IgD-negative memory B cell (primary cell): ENCODE measurements around the gene PRTG. TPM values are rescaled to one million over a fixed set of nuclear protein-coding genes. Genes with fewer than 3 reads are reported as not detected.
"Not testable (repeated sequence)": the region's sequence is repeated elsewhere in the genome, so short reads cannot be mapped to it uniquely, and the experiment has no call there.

Experiments used
- H3K27ac Mint-ChIP-seq, 3 donors: one replicate each; pipeline ENCODE4 v1.8.0; 2020 to 2022; ENCODE audit warnings: mild to moderate bottlenecking in 3 of 3, mixed read lengths in 3 of 3, moderate library complexity in 1 of 3
- H3K27me3 Mint-ChIP-seq: one replicate; pipeline ENCODE4 v1.8.0; 2021; ENCODE audit warnings: mixed read lengths
- H3K36me3 Mint-ChIP-seq: one replicate; pipeline ENCODE4 v1.8.0; 2020; ENCODE audit warnings: mild to moderate bottlenecking, mixed read lengths
- H3K4me1 Mint-ChIP-seq, 3 donors: one replicate each; pipeline ENCODE4 v1.8.0; 2020 to 2022; ENCODE audit warnings: mixed read lengths in 3 of 3, mild to moderate bottlenecking in 1 of 3
- H3K4me3 Mint-ChIP-seq, 4 donors: one replicate each; pipeline ENCODE4 v1.8.0; 2020 to 2022; ENCODE audit warnings: mild to moderate bottlenecking in 4 of 4, mixed read lengths in 4 of 4, moderate library complexity in 3 of 4
- H3K9me3 Mint-ChIP-seq, 3 donors: one replicate each; pipeline ENCODE4 v1.8.0; 2020 to 2021; ENCODE audit warnings: mixed read lengths in 3 of 3, mild to moderate bottlenecking in 1 of 3
- polyA plus RNA-seq: library from polyadenylated mRNA; unstranded; fragments of 300-500 nt; fragmentation: Illumina TruSeq; gene quantifications from one replicate; pipeline ENCODE4 v1.2.3, GENCODE V29; 2021

Gene PRTG, protein sequence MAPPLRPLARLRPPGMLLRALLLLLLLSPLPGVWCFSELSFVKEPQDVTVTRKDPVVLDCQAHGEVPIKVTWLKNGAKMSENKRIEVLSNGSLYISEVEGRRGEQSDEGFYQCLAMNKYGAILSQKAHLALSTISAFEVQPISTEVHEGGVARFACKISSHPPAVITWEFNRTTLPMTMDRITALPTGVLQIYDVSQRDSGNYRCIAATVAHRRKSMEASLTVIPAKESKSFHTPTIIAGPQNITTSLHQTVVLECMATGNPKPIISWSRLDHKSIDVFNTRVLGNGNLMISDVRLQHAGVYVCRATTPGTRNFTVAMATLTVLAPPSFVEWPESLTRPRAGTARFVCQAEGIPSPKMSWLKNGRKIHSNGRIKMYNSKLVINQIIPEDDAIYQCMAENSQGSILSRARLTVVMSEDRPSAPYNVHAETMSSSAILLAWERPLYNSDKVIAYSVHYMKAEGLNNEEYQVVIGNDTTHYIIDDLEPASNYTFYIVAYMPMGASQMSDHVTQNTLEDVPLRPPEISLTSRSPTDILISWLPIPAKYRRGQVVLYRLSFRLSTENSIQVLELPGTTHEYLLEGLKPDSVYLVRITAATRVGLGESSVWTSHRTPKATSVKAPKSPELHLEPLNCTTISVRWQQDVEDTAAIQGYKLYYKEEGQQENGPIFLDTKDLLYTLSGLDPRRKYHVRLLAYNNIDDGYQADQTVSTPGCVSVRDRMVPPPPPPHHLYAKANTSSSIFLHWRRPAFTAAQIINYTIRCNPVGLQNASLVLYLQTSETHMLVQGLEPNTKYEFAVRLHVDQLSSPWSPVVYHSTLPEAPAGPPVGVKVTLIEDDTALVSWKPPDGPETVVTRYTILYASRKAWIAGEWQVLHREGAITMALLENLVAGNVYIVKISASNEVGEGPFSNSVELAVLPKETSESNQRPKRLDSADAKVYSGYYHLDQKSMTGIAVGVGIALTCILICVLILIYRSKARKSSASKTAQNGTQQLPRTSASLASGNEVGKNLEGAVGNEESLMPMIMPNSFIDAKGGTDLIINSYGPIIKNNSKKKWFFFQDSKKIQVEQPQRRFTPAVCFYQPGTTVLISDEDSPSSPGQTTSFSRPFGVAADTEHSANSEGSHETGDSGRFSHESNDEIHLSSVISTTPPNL
- not detected for polyA plus RNA-seq

DNA sequence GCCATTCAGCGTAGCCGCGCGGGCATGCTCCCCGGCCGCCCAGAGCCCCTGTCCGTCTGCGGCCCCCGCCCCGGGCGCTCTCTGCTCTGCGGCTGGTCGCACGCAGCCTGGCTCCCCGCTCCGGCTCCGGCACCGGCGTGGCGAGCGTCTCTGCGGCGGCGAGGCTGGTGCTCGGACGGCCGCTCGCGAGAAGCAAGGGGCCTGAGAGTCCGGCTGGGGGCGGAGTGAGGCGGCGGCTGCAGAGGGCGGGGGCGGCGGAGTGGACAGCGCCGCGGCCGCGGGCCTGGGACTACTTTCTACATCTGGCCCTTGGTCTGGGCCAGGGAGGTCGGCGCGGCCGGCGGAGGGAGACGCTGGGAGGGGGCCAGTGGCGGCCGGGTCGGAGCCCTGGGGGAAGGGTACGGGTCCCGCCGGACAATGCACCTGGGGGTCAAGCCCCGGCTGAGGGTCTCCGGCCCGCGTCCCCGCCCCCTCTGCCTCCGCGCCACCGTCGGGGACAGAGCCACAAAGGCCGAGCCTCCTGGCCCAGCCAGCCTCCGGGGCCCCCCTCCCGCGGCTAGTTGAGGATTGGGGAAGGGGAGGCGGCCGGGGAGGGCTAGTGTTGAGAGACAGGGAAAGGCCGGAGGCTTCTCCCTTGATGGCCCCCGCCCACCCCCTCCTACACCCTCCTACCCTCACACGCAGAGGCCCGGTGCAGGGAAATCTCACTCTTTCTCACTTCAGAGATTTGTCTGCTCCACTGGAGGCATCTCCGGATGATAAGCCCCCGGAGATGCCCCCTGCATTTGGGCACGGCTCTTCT lies at the start of gene PRTG:
PRTG (minus strand) TSS at position 226 of the 802 bp plus-strand sequence; CDS start at position 5, 221 bp downstream.
- Mint-ChIP-seq H3K27me3 (peaks cover 20% of the 10 kb centered on the region), H3K36me3 (no peaks in the 10 kb centered on the region), H3K4me3 (peak within 1 kb of the TSS; percentile 71 to 87 (median 78)), H3K4me1 (no peaks in the 10 kb centered on the region), H3K27ac (no peak within 1 kb of the TSS), H3K9me3 (no peaks in the 10 kb centered on the region)

DNA sequence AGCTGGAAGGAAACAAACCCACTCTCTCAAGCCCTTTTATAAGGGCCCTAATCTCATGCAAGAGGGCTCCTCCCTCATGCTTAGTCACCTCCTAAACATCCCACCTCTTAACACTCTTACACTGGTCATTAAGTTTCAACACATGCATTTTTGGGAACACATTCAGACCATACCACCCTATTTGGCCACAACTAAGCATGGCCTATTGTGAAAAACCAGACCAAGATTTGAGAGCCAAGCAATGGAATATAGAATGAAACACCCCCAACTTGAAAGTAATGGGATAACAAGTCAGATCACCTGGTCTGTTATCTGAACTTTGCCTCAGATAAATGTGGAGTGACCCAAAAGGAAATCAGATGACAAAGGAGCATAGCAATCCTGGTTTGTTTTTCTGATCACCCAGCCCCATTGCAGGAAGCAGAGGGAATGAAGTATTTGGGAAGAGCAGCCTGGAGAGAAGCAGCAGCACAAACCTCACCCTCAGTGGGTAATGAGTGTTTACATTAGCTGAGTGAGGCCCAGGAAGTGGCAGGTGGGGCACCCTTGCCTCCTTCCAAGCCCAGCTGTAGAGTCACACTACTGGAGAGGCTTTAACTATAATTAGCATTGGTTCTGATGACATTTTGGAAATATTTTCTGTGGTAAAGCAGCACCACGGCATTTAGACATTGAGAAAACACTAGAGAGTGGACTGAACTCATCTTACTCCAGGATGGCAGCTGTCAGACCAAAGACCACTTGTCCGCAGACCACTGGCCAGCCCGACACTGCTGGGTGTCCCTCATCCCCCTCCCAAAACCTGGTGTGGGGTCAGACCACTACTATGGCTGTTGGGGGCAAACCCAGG lies 48.8 kb upstream of the PRTG start:
- no peak overlapping the region for H3K27ac Mint-ChIP-seq
- H3K9me3 Mint-ChIP-seq = peaks cover 2 to 19% (median 13%) of the 10 kb centered on the region in 3 donors
- H3K4me1 Mint-ChIP-seq = no peaks in the 10 kb centered on the region
- H3K36me3 Mint-ChIP-seq = peaks cover under 1% of the 10 kb centered on the region
- H3K27me3 Mint-ChIP-seq = peaks cover 9% of the 10 kb centered on the region
- no peak overlapping the region for H3K4me3 Mint-ChIP-seq

- Mint-ChIP-seq H3K4me3 (no peak overlapping the region), H3K27ac (no peak overlapping the region), H3K4me1 (no peaks in the 10 kb centered on the region), H3K27me3 (peaks cover 6% of the 10 kb centered on the region), H3K9me3 (peaks cover 0 to 13% (median 2%) of the 10 kb centered on the region in 3 donors), H3K36me3 (no peaks in the 10 kb centered on the region)
Measured at GRCh38 chr15:55789066-55789660, 46.2 kb upstream of the PRTG start.

DNA sequence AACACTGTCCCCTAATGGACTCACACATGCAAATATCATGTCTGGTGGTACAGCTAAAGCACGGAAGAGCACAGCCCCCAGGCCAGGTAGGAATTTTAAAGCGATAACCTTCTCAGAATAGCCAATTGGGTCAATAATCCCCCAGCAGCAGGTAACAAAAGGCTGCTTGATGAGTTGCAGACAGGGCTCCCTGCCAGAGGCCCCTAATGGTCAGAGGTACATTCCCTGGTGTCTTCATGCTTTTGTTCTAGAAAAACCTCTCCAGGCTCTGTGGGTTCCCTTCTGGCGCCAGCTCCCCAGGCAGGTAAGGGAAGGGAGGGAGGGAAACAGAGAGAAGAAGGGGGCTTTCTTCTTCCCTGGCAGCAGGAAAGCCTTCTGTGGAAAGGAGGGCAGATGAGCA lies 43.4 kb upstream of the PRTG start:
- Mint-ChIP-seq H3K27ac (no peak overlapping the region), H3K4me1 (no peaks in the 10 kb centered on the region), H3K4me3 (peak overlapping the region in 1 of 4 donors; percentile 6), H3K27me3 (peaks cover 7% of the 10 kb centered on the region), H3K36me3 (no peaks in the 10 kb centered on the region), H3K9me3 (no peaks in the 10 kb centered on the region)

GRCh38 chr15:55785593-55785992 lies 42.6 kb upstream of the PRTG start:
- H3K9me3 Mint-ChIP-seq = not testable (repeated sequence)

DNA sequence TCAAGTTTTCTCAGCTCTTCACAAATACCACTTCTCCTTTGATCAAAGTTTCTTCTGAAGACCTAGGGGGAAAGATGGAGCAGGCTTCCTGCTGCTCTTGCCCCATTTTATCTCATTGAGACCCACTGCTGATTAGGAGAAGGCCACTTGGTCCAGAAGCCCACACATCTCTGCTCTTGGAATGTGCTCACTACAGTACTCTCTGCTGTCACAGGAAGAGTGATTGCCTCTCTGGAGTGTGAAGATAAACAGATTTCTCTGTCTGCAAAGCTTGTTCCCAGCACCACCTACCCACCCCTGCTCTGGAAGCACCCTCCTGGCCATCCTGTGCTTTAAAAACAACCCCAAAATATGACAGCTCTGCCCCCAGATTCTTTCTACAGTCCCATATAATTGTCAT lies 41.3 kb upstream of the PRTG start:
- peaks cover 7% of the 10 kb centered on the region for H3K27me3 Mint-ChIP-seq
- no peaks in the 10 kb centered on the region for H3K9me3 Mint-ChIP-seq
- H3K36me3 Mint-ChIP-seq = no peaks in the 10 kb centered on the region
- no peak overlapping the region for H3K4me3 Mint-ChIP-seq
- H3K4me1 Mint-ChIP-seq = no peaks in the 10 kb centered on the region
- no peak overlapping the region for H3K27ac Mint-ChIP-seq

More at GRCh38 chr15:55785593-55785992, 42.6 kb upstream of the PRTG start:
- not testable (repeated sequence) for H3K27me3 Mint-ChIP-seq, H3K27ac Mint-ChIP-seq, H3K4me1 Mint-ChIP-seq, H3K4me3 Mint-ChIP-seq, H3K36me3 Mint-ChIP-seq

DNA sequence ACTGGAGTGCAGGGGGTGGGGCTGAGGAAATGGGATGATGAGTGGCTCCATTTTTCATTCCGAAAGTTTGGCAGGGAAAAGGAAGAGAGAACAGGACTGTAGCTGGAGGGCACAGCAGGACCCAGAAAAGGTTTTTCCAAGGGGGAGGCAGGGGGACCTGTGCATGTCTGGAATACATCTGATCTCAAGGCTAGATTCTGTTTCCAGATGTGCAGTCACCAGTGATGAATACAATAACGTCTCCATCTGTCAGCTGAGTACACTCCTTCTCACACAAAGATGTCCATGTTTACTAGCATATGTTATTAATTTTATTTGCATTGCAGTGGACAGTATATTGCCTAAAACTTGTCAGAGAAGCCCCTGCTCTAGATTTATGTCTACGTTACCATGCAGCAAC lies 39.9 kb upstream of the PRTG start:
- Mint-ChIP-seq H3K36me3 (no peaks in the 10 kb centered on the region), H3K27me3 (peaks cover 7% of the 10 kb centered on the region), H3K9me3 (no peaks in the 10 kb centered on the region), H3K4me1 (no peaks in the 10 kb centered on the region), H3K4me3 (no peak overlapping the region), H3K27ac (no peak overlapping the region)

- Mint-ChIP-seq H3K4me1 (no peaks in the 10 kb centered on the region), H3K9me3 (no peaks in the 10 kb centered on the region), H3K36me3 (no peaks in the 10 kb centered on the region), H3K27me3 (peaks cover 5% of the 10 kb centered on the region), H3K27ac (no peak overlapping the region), H3K4me3 (peak overlapping the region in 1 of 4 donors; percentile 30)
Measured at GRCh38 chr15:55780292-55780691, 37.3 kb upstream of the PRTG start.

GRCh38 chr15:55778932-55779331 lies 36.0 kb upstream of the PRTG start:
- Mint-ChIP-seq H3K27ac (no peak overlapping the region), H3K36me3 (no peaks in the 10 kb centered on the region), H3K27me3 (peaks cover 2% of the 10 kb centered on the region), H3K4me1 (no peaks in the 10 kb centered on the region), H3K4me3 (no peak overlapping the region), H3K9me3 (no peaks in the 10 kb centered on the region)

DNA sequence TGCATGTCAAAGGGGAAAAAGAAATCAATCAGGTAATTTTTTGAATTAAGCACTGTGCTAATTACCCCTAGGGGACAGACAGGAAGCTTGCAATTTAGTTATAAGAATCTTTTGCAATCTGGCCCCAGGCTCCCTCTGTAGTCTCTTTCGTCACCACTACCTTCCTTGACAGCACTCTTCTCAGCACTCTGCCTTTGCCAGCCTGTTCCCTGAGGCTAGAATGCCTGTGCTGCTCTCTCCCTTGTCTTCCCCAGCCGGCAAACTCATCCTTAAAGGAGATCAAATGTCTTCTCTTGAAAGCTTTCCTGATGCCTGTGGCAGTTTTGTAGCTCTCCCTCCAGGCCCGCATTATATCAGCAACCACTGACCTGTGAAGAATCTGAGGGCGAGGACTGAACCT lies 32.4 kb upstream of the PRTG start:
- no peaks in the 10 kb centered on the region for H3K4me1 Mint-ChIP-seq
- H3K4me3 Mint-ChIP-seq = no peak overlapping the region
- H3K36me3 Mint-ChIP-seq = peaks cover 1% of the 10 kb centered on the region
- no peak overlapping the region for H3K27ac Mint-ChIP-seq
- no peaks in the 10 kb centered on the region for H3K9me3 Mint-ChIP-seq
- H3K27me3 Mint-ChIP-seq = peaks cover 11% of the 10 kb centered on the region

GRCh38 chr15:55774113-55774970 lies 31.4 kb upstream of the PRTG start:
- Mint-ChIP-seq H3K4me1 (no peaks in the 10 kb centered on the region), H3K27ac (peak overlapping the region in 1 of 3 donors; percentile 13), H3K27me3 (peaks cover 11% of the 10 kb centered on the region), H3K4me3 (no peak overlapping the region), H3K36me3 (peaks cover 1% of the 10 kb centered on the region), H3K9me3 (no peaks in the 10 kb centered on the region)

GRCh38 chr15:55770806-55771205 lies 27.9 kb upstream of the PRTG start:
- H3K27ac Mint-ChIP-seq = no peak overlapping the region
- H3K4me3 Mint-ChIP-seq = no peak overlapping the region
- H3K4me1 Mint-ChIP-seq = no peaks in the 10 kb centered on the region
- no peaks in the 10 kb centered on the region for H3K9me3 Mint-ChIP-seq
- peaks cover 1% of the 10 kb centered on the region for H3K36me3 Mint-ChIP-seq
- peaks cover 10% of the 10 kb centered on the region for H3K27me3 Mint-ChIP-seq

GRCh38 chr15:55770261-55770660 lies 27.3 kb upstream of the PRTG start:
- H3K9me3 Mint-ChIP-seq = no peaks in the 10 kb centered on the region
- H3K27me3 Mint-ChIP-seq = peaks cover 10% of the 10 kb centered on the region
- H3K27ac Mint-ChIP-seq = no peak overlapping the region
- H3K4me1 Mint-ChIP-seq = no peaks in the 10 kb centered on the region
- H3K36me3 Mint-ChIP-seq = peaks cover 1% of the 10 kb centered on the region
- no peak overlapping the region for H3K4me3 Mint-ChIP-seq
